ENCODE data around the gene C10orf53. TPM values are rescaled to one million over a fixed set of nuclear protein-coding genes. Genes with fewer than 3 reads are reported as not detected.

The C10orf53 gene
- total RNA-seq, 1 donor from 2014 or later = not detected

GRCh38 chr10:49736564-49737113 lies 57.2 kb downstream of the C10orf53 start:
- no peaks in the 10 kb centered on the region for H3K9me3 Mint-ChIP-seq
- H3K27me3 Mint-ChIP-seq (ENCODE audit: low read depth) = no peaks in the 10 kb centered on the region
- H3K27ac Mint-ChIP-seq = no peak overlapping the region
- TF ChIP-seq CTCF (IDR thresholded peaks at IDR 0.05; ENCODE audit: unreplicated experiment) = no peak
- H3K36me3 Mint-ChIP-seq = no peaks in the 10 kb centered on the region
- no peak for DNase-seq (ENCODE audit: low spot score in 2 of 2, unreplicated experiment in 2 of 2)
- no peak overlapping the region for H3K4me3 Mint-ChIP-seq
- H3K4me1 Mint-ChIP-seq = no peaks in the 10 kb centered on the region

DNA sequence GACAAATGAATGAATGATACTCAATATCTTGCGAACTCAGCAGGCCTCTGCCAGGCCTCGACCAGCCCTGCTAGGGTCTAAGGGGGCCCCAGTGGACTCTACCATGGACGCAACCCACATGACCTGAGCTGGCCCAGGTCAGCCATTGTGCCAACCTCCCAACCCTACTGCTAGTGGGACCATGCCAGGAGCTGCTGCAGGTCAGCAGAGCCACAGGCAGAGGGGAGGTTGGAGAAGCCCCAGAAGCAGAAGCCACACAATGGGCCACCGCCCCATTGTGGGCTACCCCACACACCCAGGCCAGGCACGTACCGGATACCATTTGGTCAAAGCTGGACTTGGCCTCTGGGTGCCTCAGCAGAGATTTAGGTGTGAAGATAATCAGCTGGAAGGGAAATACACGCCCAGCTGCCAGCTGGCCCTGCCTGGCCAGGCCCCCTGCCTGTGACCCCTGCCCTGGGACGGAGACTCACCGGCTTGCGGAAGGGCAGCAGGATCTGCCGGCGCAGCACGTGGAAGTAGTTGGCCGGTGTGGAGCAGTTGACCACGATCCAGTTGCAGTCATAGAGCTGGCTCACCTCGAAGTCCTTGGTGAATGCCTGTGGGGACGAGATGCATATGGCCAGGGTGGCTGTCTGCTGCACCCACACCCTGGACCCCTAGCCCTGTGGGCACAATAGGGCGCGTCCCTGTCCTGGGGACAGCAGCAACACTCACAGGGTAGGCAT lies 58.2 kb downstream of the C10orf53 start:
- DNase-seq (ENCODE audit: low spot score in 2 of 2, unreplicated experiment in 2 of 2) = no peak
- H3K27ac Mint-ChIP-seq = no peak overlapping the region
- TF ChIP-seq CTCF (IDR thresholded peaks at IDR 0.05; ENCODE audit: unreplicated experiment) = no peak
- H3K9me3 Mint-ChIP-seq = no peaks in the 10 kb centered on the region
- H3K4me3 Mint-ChIP-seq = no peak overlapping the region
- no peaks in the 10 kb centered on the region for H3K27me3 Mint-ChIP-seq (ENCODE audit: low read depth)
- H3K36me3 Mint-ChIP-seq = no peaks in the 10 kb centered on the region
- no peaks in the 10 kb centered on the region for H3K4me1 Mint-ChIP-seq

- no peak overlapping the region for H3K4me3 Mint-ChIP-seq
- no peaks in the 10 kb centered on the region for H3K27me3 Mint-ChIP-seq (ENCODE audit: low read depth)
- TF ChIP-seq CTCF (IDR thresholded peaks at IDR 0.05; ENCODE audit: unreplicated experiment) = no peak
- no peaks in the 10 kb centered on the region for H3K36me3 Mint-ChIP-seq
- H3K9me3 Mint-ChIP-seq = no peaks in the 10 kb centered on the region
- no peak overlapping the region for H3K27ac Mint-ChIP-seq
- DNase-seq (ENCODE audit: low spot score in 2 of 2, unreplicated experiment in 2 of 2) = no peak
- no peaks in the 10 kb centered on the region for H3K4me1 Mint-ChIP-seq
Observed at GRCh38 chr10:49738616-49739360, 59.3 kb downstream of the C10orf53 start.

GRCh38 chr10:49739426-49739825 lies 60.0 kb downstream of the C10orf53 start:
- no peak for TF ChIP-seq CTCF (IDR thresholded peaks at IDR 0.05; ENCODE audit: unreplicated experiment)
- H3K36me3 Mint-ChIP-seq = no peaks in the 10 kb centered on the region
- H3K27me3 Mint-ChIP-seq (ENCODE audit: low read depth) = no peaks in the 10 kb centered on the region
- no peaks in the 10 kb centered on the region for H3K9me3 Mint-ChIP-seq
- H3K4me1 Mint-ChIP-seq = no peaks in the 10 kb centered on the region
- H3K27ac Mint-ChIP-seq = no peak overlapping the region
- no peak overlapping the region for H3K4me3 Mint-ChIP-seq
- DNase-seq (ENCODE audit: low spot score in 2 of 2, unreplicated experiment in 2 of 2) = no peak

DNA sequence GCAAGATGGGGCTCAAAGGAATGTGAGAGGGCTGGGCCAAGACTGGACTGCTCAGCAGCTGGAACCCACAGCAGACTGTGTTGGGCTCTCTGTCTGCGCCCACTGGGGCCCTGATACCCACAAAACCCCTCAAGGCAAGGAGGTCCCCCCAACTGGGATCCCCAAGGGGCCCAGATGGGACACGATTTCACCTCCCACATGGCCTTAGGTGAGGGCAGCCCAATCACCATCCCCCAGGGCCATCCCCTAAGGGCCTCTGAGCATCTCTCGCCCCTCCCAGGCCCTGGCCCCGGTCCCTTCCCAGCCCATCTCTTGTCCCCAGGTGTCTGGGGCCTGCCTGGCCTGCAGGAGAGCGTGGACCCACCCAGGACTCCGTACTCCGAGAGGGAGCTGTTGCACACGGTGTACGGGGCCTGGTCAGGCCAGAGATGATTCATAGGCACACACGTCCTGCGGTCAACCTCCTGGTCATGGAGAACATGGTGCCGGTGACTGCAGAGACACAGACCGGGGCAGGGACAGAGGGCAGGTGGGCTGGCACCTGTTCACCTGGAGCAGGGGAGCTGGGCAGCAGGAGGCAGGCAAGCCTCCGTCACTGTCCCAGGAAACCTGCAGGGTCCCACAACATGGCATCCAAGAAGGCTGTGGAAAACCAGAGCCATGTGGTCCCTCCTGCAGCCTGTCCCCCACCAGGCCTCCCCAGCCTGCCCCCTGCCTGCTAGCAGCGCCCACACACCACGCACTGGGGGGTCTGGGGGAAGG lies 61.1 kb downstream of the C10orf53 start:
- H3K36me3 Mint-ChIP-seq = peaks cover 2% of the 10 kb centered on the region
- peak in 1 of 2 experiments; percentile 36 for DNase-seq (ENCODE audit: low spot score in 2 of 2, unreplicated experiment in 2 of 2)
- no peaks in the 10 kb centered on the region for H3K9me3 Mint-ChIP-seq
- H3K4me1 Mint-ChIP-seq = no peaks in the 10 kb centered on the region
- H3K27me3 Mint-ChIP-seq (ENCODE audit: low read depth) = no peaks in the 10 kb centered on the region
- no peak overlapping the region for H3K4me3 Mint-ChIP-seq
- no peak for TF ChIP-seq CTCF (IDR thresholded peaks at IDR 0.05; ENCODE audit: unreplicated experiment)
- H3K27ac Mint-ChIP-seq = no peak overlapping the region
